ENCODE data around the gene MARCHF5.
"Not testable (repeated sequence)": the region's sequence is repeated elsewhere in the genome, so short reads cannot be mapped to it uniquely, and the experiment has no call there.

MARCHF5 gene

DNA sequence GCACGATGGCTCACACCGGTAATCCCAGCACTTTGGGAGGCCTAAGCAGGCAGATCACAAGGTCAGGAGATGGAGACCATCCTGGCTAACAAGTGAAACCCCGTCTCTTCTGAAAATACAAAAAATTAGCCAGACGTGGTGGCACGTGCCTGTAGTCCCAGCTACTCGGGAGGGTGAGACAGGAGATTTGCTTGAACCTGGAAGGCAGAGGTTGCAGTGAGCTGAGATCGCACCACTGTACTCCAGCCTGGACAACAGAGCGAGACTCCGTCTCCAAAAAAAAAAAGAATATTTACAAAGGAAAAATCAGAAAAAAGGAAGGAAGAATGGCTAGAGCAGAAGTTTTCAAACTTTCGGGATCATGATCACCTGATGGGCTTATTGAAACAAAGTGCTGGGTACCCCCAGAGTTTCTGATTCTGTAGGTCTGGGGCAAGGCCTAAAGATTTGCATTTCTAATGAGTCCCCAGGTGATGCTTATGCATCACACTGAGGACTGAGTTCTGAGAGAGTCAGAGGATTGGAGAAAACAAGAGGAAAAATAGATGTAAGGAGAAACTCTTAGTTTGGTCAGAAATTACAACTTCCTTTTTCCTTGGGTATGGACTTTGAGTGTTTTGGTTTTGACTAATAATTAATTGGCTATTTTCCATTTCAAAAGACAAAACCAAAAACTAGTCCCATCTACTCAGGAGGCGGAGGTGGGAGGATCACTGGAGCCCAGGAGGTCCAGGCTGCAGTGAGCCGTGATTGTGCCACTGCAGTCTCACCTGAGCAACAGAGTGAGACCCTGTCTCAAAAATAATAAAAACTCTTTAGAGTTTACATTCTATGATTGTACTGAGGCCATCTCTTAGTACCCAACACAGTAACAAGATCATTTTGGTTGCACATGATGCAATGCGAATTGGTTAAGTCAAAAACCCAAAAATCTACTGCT is 14.4 kb downstream of the MARCHF5 start:
- DNase-seq (ENCODE audit: low spot score), result no peak

DNA sequence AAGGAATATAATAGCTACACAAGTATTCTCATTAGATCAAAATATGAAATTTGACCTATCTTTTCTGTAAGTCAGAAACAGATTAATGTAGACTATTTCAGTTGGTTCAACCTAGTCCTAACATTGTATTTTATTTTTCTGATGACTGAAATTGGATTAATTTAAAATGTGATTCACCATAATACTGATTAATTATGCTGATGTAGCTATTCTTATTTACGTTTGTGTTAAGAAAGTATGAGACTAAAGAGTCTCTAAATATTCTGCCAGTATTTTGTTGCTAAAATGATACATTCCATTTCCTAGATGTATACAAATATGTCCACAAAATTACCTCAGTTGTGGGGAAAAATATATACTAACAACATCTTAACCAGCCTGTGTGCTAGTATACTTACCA is 18.3 kb downstream of the MARCHF5 start:
- DNase-seq (ENCODE audit: low spot score), result no peak

DNA sequence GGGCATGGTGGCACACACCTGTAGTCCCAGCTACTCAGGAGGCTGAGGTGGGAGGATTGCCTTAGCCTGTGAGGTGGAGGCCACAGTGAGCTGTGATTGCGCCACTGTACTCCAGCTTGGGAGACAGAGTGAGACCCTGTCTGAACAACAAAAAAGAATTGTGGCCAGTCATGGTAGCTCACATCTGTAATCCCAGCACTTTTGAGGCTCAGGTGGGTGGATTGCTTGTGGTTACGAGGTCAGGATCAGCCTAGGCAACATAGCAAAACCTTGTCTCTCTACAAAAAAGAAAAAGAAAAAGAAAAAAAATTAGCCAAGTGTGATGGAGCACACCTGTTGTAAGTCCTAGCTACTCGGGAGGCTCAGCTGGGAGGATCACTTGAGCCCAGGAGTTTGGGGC is 22.8 kb downstream of the MARCHF5 start:
- DNase-seq (ENCODE audit: low spot score), result no peak

DNA sequence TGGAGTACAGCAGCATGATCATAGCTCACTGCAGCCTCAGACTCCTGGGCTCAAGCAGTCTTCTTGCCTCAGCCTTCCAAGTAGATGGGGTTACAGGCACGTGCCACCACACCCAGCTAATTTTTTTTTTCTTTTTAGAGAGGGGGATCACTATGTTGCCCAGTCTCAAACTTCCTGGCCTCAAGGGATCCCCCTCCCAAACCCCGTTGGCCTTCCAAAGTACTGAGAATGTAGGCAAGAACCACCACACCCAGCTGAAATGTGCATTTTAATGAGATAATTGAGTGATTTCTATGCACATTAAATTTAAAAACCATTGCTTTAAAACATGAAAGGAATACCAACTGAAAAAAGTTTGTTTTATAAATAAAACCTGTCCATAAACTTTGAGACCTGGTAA is 25.6 kb downstream of the MARCHF5 start:
- no peak for DNase-seq (ENCODE audit: low spot score)

DNA sequence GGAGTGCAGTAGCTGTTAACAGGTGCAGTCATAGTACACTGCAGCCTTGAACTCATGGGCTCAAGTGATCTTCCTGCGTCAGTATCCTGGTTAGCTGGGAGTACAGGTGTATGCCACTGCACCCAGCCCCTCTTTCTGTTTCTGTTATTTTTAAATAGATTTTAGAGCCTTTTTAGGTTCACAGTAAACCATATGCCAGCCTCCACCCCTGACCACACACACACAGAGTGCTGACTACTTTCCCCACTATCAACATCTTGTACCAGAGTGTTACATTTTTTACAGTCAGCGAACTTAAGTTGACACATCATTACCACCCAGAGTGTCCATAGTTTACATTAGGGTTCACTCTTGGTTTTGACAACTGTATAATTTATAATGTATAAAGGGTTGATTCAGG is 32.1 kb downstream of the MARCHF5 start:
- DNase-seq (ENCODE audit: low spot score), result no peak

DNA sequence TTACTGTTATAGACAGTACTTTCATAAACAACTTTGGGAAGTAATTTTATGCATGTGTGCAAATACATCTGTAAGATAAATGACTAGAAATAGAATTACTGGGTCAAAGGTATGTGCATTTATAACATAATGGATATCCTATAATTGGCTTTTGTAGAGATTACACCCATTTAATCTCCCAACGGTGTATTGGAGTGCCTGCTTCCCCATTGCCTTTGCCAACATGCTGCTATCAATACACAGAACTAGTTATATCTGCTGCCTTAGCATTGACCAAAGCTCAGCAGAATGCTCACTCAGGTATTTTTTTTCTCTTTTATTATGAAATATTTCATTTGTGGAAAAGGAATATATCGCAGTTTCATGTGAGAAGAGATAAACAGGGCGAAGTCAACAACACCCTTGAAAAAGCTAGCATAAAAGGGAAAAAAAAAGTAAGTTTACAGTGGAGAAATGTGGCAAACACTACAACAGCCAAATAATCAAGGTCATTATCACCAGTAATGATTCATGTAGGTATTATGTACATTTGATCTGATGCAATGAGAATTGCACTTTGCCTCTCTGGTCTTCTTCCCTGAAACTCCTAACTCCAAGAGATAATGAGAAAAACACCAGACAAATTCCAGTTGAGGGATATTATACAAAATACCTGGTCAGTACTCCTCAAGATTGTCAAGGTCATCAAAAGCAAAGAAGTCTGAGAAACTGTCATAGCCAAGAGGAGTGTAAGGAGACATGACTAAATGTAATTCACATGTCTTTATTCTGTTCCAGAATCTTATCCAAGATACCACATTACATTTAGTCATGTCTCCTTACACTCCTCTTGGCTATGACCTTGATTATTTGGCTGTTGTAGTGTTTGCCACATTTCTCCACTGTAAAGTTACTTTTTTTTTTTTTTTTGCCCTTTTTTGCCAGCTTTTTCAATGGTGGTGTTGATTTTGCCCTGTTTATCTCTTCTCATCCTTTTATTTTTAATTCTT is 36.8 kb downstream of the MARCHF5 start:
- DNase-seq (ENCODE audit: low spot score), result no peak

DNA sequence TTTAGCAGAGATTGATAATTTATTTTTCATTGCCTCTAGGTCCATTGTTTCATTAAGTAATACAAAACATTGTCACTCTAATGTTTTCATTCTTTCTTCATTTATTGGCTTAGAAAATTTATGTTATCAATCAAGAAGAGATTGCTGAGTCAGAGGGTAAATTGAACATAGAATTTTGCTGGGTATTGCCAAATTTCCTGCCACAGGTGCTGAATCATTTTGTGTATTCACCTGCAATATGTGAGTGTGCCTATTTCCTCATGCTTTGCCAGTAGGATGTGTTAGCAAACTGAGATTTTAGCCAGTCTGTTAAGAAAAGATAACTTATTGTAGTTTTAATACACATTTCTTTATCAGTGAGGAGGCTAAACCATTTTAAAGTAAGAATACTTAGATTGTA is 38.0 kb downstream of the MARCHF5 start:
- DNase-seq (ENCODE audit: low spot score), result no peak

DNA sequence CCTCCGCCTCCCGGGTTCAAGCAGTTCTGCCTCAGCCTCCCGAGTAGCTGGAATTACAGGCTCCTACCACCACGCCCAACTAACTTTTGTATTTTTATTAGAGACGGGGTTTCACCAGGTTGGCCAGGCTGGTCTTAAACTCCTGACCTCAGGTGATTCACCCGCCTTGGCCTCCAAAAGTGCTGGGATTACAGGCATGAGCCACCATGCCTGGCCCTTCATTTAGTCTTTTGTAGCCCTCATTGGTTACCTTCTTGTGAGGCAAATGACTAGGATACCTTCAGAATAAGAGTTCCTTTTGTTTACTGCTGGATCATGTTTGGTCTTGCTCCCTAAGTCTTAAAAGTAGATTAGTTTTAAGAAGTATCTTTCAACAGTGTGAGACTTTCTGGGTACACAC is 39.0 kb downstream of the MARCHF5 start:
- not testable (repeated sequence) for DNase-seq (ENCODE audit: low spot score)

DNA sequence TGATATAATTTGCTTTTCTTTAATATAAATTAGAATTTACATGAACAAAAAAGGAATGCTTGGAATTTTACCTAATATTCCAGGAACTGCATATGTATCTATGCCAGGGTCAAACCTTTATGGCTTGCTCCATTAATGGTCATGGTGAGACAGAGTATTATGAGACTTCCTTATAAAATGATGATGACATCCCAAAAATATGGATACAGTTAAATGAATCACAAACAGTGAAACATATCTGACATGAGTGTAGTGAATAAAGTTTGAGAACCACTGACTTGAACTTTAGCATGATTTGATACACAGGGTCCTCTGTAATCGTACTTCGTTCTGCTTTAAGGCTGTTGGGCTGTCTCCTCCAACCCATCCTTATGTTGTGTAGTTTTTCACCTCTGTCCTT is 51.8 kb downstream of the MARCHF5 start:
- DNase-seq (ENCODE audit: low spot score), result peak; percentile 8

DNA sequence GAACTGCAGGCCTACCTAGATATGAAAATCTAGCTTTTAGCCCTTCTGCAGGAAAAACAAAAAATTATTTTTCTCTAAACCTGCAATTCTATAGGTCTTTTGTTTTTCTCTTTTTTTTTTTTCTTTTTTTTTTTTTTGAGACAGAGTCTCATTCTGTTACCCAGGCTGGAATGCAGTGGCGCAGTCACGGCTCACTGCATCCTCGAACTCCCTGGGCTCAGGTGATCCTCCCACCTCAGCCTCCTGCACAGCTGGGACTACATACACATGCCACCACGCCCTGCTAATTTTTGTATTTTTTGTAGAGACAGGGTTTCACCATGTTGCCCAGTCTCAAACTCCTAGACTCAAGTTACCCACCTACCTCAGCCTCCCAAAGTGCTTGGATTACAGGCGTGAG is 54.6 kb downstream of the MARCHF5 start:
- not testable (repeated sequence) for DNase-seq (ENCODE audit: low spot score)

DNA sequence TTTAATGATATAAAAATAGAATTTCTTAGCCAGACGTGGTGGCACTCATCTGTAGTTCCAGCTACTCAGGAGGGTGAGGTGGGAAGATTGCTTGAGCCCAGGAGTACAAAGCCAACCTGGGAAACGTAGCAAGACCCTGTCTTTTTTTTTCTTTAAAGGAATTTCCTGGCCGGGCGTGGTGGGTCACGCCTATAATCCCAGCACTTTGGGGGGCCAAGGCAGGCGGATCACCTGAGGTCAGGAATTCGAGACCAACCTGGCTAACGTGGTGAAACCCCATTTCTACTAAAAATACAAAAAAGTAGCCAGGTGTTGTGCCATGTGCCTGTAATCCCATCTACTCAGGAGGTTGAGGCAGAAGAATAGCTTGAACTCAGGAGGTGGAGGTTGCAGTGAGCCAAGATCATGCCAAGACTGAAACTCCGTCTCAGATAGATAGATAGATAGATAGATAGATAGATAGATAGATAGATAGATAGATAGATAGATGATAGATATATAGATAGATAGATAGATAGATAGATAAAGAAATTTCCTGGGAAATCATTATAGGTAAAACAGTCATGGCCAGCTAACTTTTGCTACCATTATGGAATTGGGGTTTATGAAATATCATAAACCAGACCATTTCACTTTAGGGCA is 56.2 kb downstream of the MARCHF5 start:
- not testable (repeated sequence) for DNase-seq (ENCODE audit: low spot score)

DNA sequence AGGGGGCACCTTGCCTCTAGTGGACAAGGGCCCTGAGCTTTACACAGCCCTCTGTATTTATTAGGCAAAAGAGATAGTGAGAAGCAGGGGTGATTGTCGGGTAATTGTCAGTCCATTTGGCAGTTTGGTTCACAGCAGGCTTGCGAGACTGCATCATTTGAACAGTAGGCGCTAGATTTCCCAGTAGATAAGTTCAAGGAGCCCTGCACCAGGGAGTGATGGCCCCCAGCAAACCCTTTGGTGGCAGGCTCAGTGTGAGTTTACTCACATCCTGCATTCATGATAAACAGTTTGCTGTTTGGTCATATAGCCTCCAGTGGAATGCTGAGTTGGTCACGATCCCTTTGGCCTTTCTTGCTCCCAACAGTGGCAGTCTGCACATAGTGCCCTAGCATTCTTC is 59.4 kb downstream of the MARCHF5 start:
- no peak for DNase-seq (ENCODE audit: low spot score)

DNA sequence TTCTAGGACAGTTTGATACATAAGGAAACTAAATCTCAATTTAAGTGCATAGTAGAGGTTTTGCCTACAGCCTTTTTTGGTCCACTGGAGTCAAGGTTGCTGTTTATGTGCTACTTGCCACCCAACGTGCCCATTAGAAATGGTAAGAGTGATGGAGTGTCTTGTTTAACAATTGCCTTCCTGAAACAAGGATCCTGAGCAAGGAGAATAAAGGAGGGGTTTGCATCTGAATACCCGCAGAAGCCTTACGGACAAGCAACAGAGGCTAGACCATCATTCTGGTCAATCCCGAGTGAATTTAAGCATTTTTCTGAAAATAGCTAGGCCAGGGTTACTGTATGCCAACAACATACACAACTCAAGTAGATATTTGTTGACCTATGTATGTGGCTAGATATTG is 63.6 kb downstream of the MARCHF5 start:
- DNase-seq (ENCODE audit: low spot score), result no peak

DNA sequence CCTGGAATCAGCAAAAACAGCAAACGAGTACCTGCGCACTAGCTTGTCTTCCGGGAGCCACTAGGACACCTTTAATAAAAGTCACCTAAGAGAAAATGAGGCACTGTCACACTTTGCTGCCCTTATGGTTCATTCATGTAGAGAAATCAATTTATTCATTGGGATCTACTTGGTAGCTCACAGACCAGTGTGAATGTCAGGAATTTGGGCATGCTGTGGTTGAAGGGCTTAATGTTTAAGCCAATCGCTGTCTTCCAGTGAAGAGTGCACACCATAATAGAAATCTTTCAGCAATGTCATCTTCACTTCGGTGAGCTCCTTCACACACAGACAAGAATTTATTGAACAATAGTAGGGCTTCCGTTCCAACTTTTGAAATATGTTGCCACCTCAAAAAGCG is 65.1 kb downstream of the MARCHF5 start:
- DNase-seq (ENCODE audit: low spot score), result no peak

DNA sequence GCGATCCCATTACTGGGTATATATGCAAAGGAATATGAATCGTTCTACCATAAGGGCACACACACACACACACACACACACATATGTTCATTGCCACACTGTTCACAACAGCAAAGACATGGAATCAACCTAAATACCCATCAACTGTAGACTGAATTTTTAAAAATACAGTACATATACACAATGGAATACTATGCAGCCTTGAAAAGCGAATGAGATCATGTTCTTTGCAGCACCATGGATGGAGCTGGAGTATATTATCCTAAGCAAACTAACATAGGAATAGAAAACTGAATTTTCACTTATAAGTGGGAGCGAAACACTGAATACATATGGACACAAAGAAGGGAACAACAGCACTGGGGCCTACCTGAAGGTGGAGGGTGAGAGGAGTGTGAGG is 72.5 kb downstream of the MARCHF5 start:
- no peak for DNase-seq (ENCODE audit: low spot score)

DNA sequence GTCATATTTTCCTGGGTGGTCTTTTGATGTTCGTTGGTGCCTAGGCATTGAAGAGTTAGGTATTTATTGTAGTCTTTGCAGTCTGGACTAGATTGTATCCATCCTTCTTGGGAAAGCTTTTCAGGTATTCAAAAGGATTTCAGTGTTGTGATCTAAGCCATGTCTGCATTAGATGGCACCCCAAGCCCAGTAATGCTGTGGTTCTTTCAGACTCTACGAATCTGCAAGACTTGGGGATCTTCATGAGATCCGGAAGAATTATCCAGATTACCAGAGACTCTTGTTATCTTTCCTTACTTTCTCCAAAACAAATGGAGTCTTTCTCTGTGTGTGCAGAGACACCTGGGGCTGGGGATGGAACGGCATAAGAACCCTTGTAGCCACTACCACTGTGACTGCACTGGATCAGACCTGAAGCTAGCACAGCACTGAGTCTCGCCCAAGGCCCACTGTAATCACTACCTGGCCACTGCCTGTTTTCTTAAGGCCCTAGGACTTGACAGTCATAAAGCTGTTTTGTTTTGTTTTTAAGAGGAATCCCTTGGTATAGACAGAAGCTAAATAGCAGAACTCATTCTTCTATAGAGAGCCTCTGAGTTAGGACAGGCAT is 75.5 kb downstream of the MARCHF5 start:
- no peak for DNase-seq (ENCODE audit: low spot score)

DNA sequence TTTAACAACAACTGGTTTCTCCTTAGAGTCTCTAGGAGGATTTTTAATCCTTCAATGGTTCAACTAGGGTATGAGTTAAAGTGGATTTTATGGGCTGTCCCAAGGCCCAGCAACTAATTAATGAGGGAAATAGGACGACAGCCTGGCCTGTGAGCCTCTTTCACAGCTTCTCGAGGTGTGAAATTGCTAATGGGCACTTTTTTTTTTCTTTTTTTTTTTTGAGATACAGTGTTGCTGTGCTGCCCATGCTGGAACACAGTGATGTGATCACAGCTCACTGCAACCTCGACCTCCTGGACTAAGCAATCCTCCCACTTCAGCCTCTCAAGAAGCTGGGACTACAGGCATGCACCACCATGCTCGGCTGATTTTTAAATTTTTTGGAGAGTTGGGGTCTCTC is 87.0 kb downstream of the MARCHF5 start:
- DNase-seq (ENCODE audit: low spot score), result no peak

DNA sequence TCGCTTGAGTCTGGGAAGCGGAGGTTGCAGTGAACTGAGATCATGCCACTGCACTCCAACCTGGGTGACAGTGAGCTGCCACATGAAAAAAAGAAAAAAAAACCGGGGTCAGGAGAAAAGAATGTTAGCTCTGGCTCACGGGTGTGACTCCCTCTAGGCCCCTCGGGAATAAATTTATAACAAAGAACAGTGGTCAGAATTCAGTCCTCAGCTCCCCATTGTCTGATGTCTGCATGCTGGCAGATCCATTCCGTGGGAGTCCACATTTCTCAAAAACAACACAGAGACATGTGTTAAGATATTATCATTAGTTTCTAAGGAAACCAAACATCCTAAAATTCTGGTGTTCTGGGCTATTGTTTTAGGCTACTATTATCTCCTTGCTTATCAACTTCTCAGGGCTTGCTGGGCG is 90.6 kb downstream of the MARCHF5 start:
- DNase-seq (ENCODE audit: low spot score), result no peak

DNA sequence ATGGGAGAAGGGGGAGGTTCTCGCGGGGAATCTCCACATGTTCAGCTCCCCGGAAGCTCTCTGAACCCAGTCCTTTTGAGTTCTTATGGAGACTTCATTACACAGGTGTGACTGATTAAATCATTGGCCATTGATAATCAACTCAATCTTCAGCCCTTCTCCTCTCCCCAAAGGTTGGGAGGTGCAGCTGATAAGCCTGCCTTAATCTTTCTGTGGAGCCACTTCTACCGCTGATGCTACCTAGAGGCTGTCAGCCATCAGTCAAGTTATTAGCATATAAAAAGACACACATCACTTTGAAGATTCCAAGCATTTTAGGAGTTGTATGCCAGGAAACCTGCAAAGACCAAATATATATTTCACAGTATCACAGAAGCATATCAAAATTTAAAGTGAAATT is 91.7 kb downstream of the MARCHF5 start:
- DNase-seq (ENCODE audit: low spot score), result no peak

DNA sequence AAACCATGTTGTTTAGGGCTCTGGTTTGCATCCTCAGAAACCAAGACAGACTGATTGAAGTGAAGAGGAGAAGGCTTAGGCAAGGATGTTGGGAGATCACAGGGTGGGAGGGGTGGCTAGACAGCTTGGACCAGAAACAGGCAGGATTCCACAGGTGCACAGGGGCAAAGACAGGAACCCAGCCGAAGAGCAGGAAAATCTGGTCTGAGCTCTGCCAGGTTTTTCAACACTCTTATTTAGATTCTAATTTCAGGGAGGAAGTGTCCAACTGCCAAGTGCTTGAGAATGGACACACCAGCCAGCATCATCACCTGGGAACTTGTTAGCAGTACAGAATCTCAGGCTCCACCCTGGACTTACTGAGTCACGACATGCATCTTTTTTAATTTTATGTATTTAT is 93.8 kb downstream of the MARCHF5 start:
- DNase-seq (ENCODE audit: low spot score), result no peak

DNA sequence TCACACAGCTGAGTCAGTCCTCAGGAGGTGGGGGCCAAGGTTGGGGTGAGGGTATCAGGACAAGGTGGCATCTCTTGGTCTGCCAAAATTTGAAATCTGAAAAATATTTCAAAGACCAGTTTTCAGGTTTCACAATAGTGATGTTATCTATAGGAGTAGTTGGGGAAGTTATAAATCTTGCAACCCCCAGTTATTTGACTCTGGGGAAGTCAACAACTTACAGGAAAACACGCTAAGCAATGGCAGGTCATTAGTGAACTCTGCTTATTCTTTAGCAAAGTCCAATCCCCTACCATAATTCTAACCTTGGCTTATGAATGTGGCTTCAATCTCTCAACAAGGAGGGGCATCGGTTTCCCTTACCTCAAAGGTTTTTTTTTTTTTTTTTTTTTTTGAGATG is 94.9 kb downstream of the MARCHF5 start:
- no peak for DNase-seq (ENCODE audit: low spot score)
